Sigmoid colon (tissue), 4 donors: ENCODE measurements around the gene PDE7B.

Experiments used
- CTCF ChIP-seq, 4 experiments: fragments of 450-650 bp in 3 of 4; fragments of 200-600 bp in 1 of 4; IDR thresholded peaks; one replicate each; pipeline ENCODE4 v1.5.1; 2016 to 2019; ENCODE audit warnings: antibody characterized with exemption in 4 of 4, mild to moderate bottlenecking in 3 of 4, moderate library complexity in 2 of 4
- EP300 ChIP-seq, 4 donors: sonication (generic); formaldehyde crosslinking; IDR thresholded peaks; one replicate each; pipeline ENCODE4 v1.6.1; 2017; ENCODE audit warnings: antibody characterized with exemption in 4 of 4
- POLR2A ChIP-seq, 2 donors: fragments of 450-650 bp; IDR thresholded peaks; one replicate each; pipeline ENCODE4 v1.6.1; 2016; ENCODE audit warnings: antibody characterized with exemption in 2 of 2, mild to moderate bottlenecking in 2 of 2, moderate library complexity in 2 of 2
- POLR2AphosphoS5 ChIP-seq, 4 donors: sonication (generic); formaldehyde crosslinking; IDR thresholded peaks; one replicate each; pipeline ENCODE4 v1.6.1; 2017; ENCODE audit warnings: antibody characterized with exemption in 4 of 4

DNA sequence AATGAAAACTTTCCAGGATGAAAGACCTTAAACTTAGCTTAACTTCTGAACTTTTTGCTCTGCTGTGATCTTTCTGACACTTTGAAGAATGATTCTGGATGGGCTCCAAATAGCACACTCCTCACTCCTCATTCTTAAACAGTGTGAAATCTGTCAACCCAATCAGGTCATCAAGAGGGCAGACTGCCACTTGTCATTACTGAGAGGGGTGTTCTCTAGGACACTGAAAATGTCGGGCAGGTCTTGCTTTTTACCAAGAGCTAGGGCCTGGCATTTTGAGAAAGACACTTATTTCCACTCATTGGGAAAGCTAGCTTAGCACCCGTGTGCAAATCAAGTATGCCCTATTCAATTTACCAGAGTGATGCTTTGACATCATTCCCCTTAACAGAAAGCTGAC lies 276.4 kb downstream of the PDE7B start:
- TF ChIP-seq EP300 (IDR thresholded peaks at IDR 0.05), result no peak
- no peak for TF ChIP-seq POLR2A (IDR thresholded peaks at IDR 0.05)
- TF ChIP-seq CTCF (IDR thresholded peaks at IDR 0.05), result no peak
- no peak for TF ChIP-seq POLR2AphosphoS5 (IDR thresholded peaks at IDR 0.05)
